RPMI7951 (cell line): ENCODE results near the gene CLDN11. TPM values are rescaled to one million over a fixed set of nuclear protein-coding genes. Genes with fewer than 3 reads are reported as not detected.

Experiments used
- DNase-seq: peaks from one replicate; pipeline ENCODE4 v3.0.0-alpha.2; 2012; ENCODE audit warnings: low read depth
- total RNA-seq: library from RNA; depleted of rRNA; stranded (reverse); fragments of >200 nt; shearing (Covaris generic); gene quantifications from 2 replicates; pipeline ENCODE4 v1.2.3, GENCODE V29; 2014; rRNA removed

Gene CLDN11
- 32.3 and 34.4 TPM in 2 replicates for total RNA-seq

GRCh38 chr3:170418422-170419398 lies at the start of gene CLDN11:
TSS of gene CLDN11 (plus strand) at chr3:170418868. CDS start at chr3:170419067, 199 bp downstream.
- no peak for DNase-seq

GRCh38 chr3:170368921-170369320 lies 49.7 kb upstream of the CLDN11 start:
- no peak for DNase-seq

- DNase-seq = no peak
Measured at GRCh38 chr3:170372190-170372879, 46.3 kb upstream of the CLDN11 start.

GRCh38 chr3:170383567-170383966 lies 35.1 kb upstream of the CLDN11 start:
- no peak for DNase-seq

- no peak for DNase-seq
Measured at GRCh38 chr3:170386468-170386867, 32.2 kb upstream of the CLDN11 start.

- no peak for DNase-seq
Measured at GRCh38 chr3:170387950-170388349, 30.7 kb upstream of the CLDN11 start.

- DNase-seq = no peak
Measured at GRCh38 chr3:170391108-170391507, 27.6 kb upstream of the CLDN11 start.

- no peak for DNase-seq
Measured at GRCh38 chr3:170397685-170398084, 21.0 kb upstream of the CLDN11 start.

GRCh38 chr3:170405101-170405500 lies 13.6 kb upstream of the CLDN11 start:
- no peak for DNase-seq

GRCh38 chr3:170410428-170411029 lies 8.1 kb upstream of the CLDN11 start:
- DNase-seq = peak; percentile 49

GRCh38 chr3:170413291-170413690 lies 5.4 kb upstream of the CLDN11 start:
- no peak for DNase-seq

GRCh38 chr3:170414202-170414663 lies 4.4 kb upstream of the CLDN11 start:
- peak; percentile 92 for DNase-seq

- DNase-seq = no peak
Measured at GRCh38 chr3:170417090-170417489, 1.6 kb upstream of the CLDN11 start.

- DNase-seq = no peak
Measured at GRCh38 chr3:170419557-170420087, 954 bp downstream of the CLDN11 start.

- DNase-seq = no peak
Measured at GRCh38 chr3:170420307-170420821, 1.7 kb downstream of the CLDN11 start.

GRCh38 chr3:170421111-170421641 lies 2.5 kb downstream of the CLDN11 start:
- DNase-seq = peak; percentile 62

- no peak for DNase-seq
Measured at GRCh38 chr3:170421758-170422157, 3.1 kb downstream of the CLDN11 start.

GRCh38 chr3:170423001-170423615 lies 4.4 kb downstream of the CLDN11 start:
- DNase-seq = peak; percentile 86

GRCh38 chr3:170424879-170425278 lies 6.2 kb downstream of the CLDN11 start:
- peak; percentile 82 for DNase-seq

GRCh38 chr3:170425491-170426239 lies 7.0 kb downstream of the CLDN11 start:
- DNase-seq = peak; percentile 65
